OCI-LY7 (cell line): ENCODE data around the gene CFAP100. TPM values are rescaled to one million over a fixed set of nuclear protein-coding genes. Genes with fewer than 3 reads are reported as not detected.

ENCODE experiments used
- BruUV-seq: library from RNA; stranded (reverse); fragments of 400-500 nt; replicated peaks from 2 replicates; lab custom pipeline; 2021; lab: Mats Ljungman, UMichigan
- CTCF ChIA-PET: fragments of 300-600 bp; sonication (Branson Sonifier 250); formaldehyde crosslinking; loops from one replicate; lab custom pipeline; 2022; ENCODE audit warnings: antibody characterized with exemption; ENCODE audit not compliant: unreplicated experiment; lab: Charles Lee
- POLR2A ChIA-PET: fragments of 300-600 bp; sonication (Branson Sonifier 250); formaldehyde crosslinking; loops from one replicate; lab custom pipeline; 2022; ENCODE audit warnings: antibody characterized with exemption; lab: Charles Lee
- DNase-seq: peaks from one replicate; pipeline ENCODE4 v3.0.0-alpha.2; 2015; ENCODE audit warnings: low spot score
- H2AFZ ChIP-seq: fragments of 200-600 bp; sonication (generic), shearing (Covaris generic); 2 replicates; pipeline ENCODE4 v1.6.1; 2014; ENCODE audit warnings: mild to moderate bottlenecking, antibody characterized with exemption, low read length, moderate library complexity
- H3K27ac ChIP-seq: fragments of 200-600 bp; sonication (generic); 2 replicates; pipeline ENCODE4 v1.5.1; 2014; ENCODE audit warnings: mixed run types, low read depth, mild to moderate bottlenecking, moderate library complexity, low read length, inconsistent platforms; ENCODE audit not compliant: poor library complexity, severe bottlenecking
- H3K36me3 ChIP-seq: fragments of 200-600 bp; sonication (generic); 2 replicates; pipeline ENCODE4 v1.6.1; 2014; ENCODE audit warnings: mild to moderate bottlenecking, antibody characterized with exemption, low read length, moderate library complexity, mixed read lengths; ENCODE audit not compliant: insufficient read depth
- H3K4me1 ChIP-seq: fragments of 200-600 bp; sonication (generic); 2 replicates; pipeline ENCODE4 v1.5.1; 2014; ENCODE audit warnings: mild to moderate bottlenecking, low read length; ENCODE audit not compliant: insufficient read depth, poor library complexity, severe bottlenecking
- H3K4me2 ChIP-seq: fragments of 200-600 bp; sonication (generic); 2 replicates; pipeline ENCODE4 v1.6.1; 2014; ENCODE audit warnings: mild to moderate bottlenecking, low read length
- H3K4me3 ChIP-seq: fragments of 200-600 bp; sonication (generic); 2 replicates; pipeline ENCODE4 v1.5.1; 2014; ENCODE audit warnings: mild to moderate bottlenecking, low read depth, low read length; ENCODE audit not compliant: poor library complexity, severe bottlenecking
- H3K79me2 ChIP-seq: fragments of 200-600 bp; sonication (generic); 2 replicates; pipeline ENCODE4 v1.6.1; 2016; ENCODE audit warnings: low read depth, mild to moderate bottlenecking, low read length, moderate library complexity, mixed read lengths; ENCODE audit not compliant: insufficient read depth
- H3K9me2 ChIP-seq: fragments of 200-600 bp; sonication (generic); 2 replicates; pipeline ENCODE4 v1.6.1; 2016; ENCODE audit warnings: mild to moderate bottlenecking, low read length, mixed read lengths; ENCODE audit not compliant: insufficient read depth
- H3K9me3 ChIP-seq: fragments of 200-600 bp; sonication (generic); 2 replicates; pipeline ENCODE4 v1.6.1; 2014; ENCODE audit warnings: mild to moderate bottlenecking, mixed run types, low read length, mixed read lengths
- H4K20me1 ChIP-seq: fragments of 200-600 bp; sonication (generic); 2 replicates; pipeline ENCODE4 v1.6.1; 2014; ENCODE audit warnings: mild to moderate bottlenecking, antibody characterized with exemption, low read length, moderate library complexity, mixed read lengths; ENCODE audit not compliant: insufficient read depth
- EZH2phosphoT487 ChIP-seq: fragments of 200-600 bp; sonication (generic); IDR thresholded peaks from 2 replicates; pipeline ENCODE4 v1.6.1; 2018; ENCODE audit warnings: low read depth, borderline replicate concordance, mild to moderate bottlenecking, mixed run types, antibody characterized with exemption, low read length, moderate library complexity, mixed read lengths
- intact Hi-C: fragments of 100-400 bp; cut with micrococcal nuclease; formaldehyde crosslinking; loops from one replicate; pipeline ENCODE4 v1.10.0; 2022; ENCODE audit not compliant: unreplicated experiment
- total RNA-seq, 2 experiments: library from RNA; depleted of rRNA in 1 of 2; stranded (reverse); fragments of >200 nt in 1 of 2; shearing (Covaris generic) in 1 of 2; gene quantifications; 2 replicates each; pipeline ENCODE4 v1.2.3, GENCODE V29; 2014 to 2022
- TF ChIP-seq, protein P1 (sequence below): fragments of 200-600 bp; sonication (generic); conservative IDR thresholded peaks from 2 replicates; pipeline ENCODE4 v1.5.1; 2014; ENCODE audit warnings: mild to moderate bottlenecking, antibody characterized with exemption, low read length, moderate library complexity, mixed read lengths

Gene CFAP100
- total RNA-seq, 2 experiments from 2014 or later: not detected

GRCh38 chr3:126456211-126456610, 61.5 kb downstream of the CFAP100 start:
- DNase-seq: no peak
- no peaks in the 10 kb centered on the region for H3K9me2 ChIP-seq
- no peak overlapping the region for H2AFZ ChIP-seq
- H3K27ac ChIP-seq: no peak overlapping the region
- BruUV-seq: no TSS peak
- H3K9me3 ChIP-seq: no peaks in the 10 kb centered on the region
- intact Hi-C loops: no loop called here
- no peaks in the 10 kb centered on the region for H3K4me1 ChIP-seq
- ChIA-PET POLR2A (interaction anchor here (0.6 kb wide), 1 partner anchor 1141 kb away, joined by 3 read pairs; no protein-coding TSS in a partner anchor), CTCF (no interaction called here)
- H3K4me3 ChIP-seq: no peak overlapping the region
- peaks cover 8% of the 10 kb centered on the region; the same call in 1 of the 2 replicates for H4K20me1 ChIP-seq
- H3K36me3 ChIP-seq: peaks cover 91% of the 10 kb centered on the region
- no peaks in the 10 kb centered on the region for H3K79me2 ChIP-seq
- no peak for TF ChIP-seq EZH2phosphoT487
- TF ChIP-seq, protein P1, sequence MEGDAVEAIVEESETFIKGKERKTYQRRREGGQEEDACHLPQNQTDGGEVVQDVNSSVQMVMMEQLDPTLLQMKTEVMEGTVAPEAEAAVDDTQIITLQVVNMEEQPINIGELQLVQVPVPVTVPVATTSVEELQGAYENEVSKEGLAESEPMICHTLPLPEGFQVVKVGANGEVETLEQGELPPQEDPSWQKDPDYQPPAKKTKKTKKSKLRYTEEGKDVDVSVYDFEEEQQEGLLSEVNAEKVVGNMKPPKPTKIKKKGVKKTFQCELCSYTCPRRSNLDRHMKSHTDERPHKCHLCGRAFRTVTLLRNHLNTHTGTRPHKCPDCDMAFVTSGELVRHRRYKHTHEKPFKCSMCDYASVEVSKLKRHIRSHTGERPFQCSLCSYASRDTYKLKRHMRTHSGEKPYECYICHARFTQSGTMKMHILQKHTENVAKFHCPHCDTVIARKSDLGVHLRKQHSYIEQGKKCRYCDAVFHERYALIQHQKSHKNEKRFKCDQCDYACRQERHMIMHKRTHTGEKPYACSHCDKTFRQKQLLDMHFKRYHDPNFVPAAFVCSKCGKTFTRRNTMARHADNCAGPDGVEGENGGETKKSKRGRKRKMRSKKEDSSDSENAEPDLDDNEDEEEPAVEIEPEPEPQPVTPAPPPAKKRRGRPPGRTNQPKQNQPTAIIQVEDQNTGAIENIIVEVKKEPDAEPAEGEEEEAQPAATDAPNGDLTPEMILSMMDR: no peak
- H3K4me2 ChIP-seq: no peak overlapping the region

DNA sequence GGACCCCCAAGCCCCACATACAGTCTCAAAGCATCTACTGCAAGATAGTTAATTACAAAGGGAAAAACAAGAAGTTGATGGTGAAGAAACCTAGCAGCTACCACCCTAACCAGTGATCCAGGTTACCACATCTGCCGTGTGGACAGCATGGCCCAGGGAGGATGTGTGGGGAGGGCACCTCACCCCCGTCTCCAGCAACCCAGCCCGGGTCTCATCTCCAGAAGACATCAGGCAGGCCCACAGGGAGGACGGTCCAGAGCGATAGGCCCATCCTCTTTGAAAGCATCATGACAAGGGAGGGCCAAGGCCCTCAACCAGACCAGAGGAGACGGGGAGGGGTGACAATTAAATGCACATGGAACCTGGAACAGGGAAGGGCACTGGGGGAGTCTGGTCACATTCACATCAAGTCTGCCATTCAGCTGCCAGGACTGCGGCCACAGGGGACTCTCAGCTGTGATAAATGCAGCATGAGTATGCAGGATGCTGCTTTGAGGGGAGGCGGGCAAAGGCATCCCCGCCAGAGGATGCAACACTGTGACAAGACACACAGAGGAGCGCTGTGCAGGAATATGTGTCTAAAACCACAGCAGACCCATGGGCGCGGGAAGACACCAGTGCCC, 62.2 kb downstream of the CFAP100 start:
- Histone ChIP-seq H3K4me1 (no peaks in the 10 kb centered on the region), H3K27ac (no peak overlapping the region), H2AFZ (no peak overlapping the region), H4K20me1 (peaks cover 8% of the 10 kb centered on the region; the same call in 1 of the 2 replicates), H3K4me2 (no peak overlapping the region), H3K79me2 (no peaks in the 10 kb centered on the region), H3K9me2 (no peaks in the 10 kb centered on the region), H3K36me3 (peaks cover 91% of the 10 kb centered on the region), H3K9me3 (no peaks in the 10 kb centered on the region), H3K4me3 (no peak overlapping the region)
- BruUV-seq: no TSS peak
- DNase-seq: no peak
- ChIA-PET POLR2A (interaction anchor here (0.6 kb wide), 1 partner anchor 1140 kb away, joined by 3 read pairs; no protein-coding TSS in a partner anchor), CTCF (no interaction called here)
- intact Hi-C loops: no loop called here
- TF ChIP-seq, protein P1: no peak
- no peak for TF ChIP-seq EZH2phosphoT487

- H3K9me2 ChIP-seq: no peaks in the 10 kb centered on the region
- no peak overlapping the region for H3K27ac ChIP-seq
- no peak for TF ChIP-seq EZH2phosphoT487
- TF ChIP-seq, protein P1: no peak
- ChIA-PET CTCF (no interaction called here), POLR2A (no interaction called here)
- no peaks in the 10 kb centered on the region for H3K79me2 ChIP-seq
- H2AFZ ChIP-seq: no peak overlapping the region
- no peak for DNase-seq
- no peaks in the 10 kb centered on the region for H3K4me1 ChIP-seq
- no peaks in the 10 kb centered on the region for H4K20me1 ChIP-seq
- no peaks in the 10 kb centered on the region for H3K9me3 ChIP-seq
- H3K4me3 ChIP-seq: no peak overlapping the region
- peaks cover 93% of the 10 kb centered on the region for H3K36me3 ChIP-seq
- BruUV-seq: no TSS peak
- H3K4me2 ChIP-seq: no peak overlapping the region
- intact Hi-C loops: no loop called here
These were observed 64.5 kb downstream of the CFAP100 start for GRCh38 chr3:126459111-126459762.
